ENCODE data around the gene UNC5A.

The UNC5A gene

GRCh38 chr5:176810081-176810597, at the start of gene UNC5A:
TSS of gene UNC5A (plus strand) at chr5:176810559. CDS start at chr5:176810751, 192 bp downstream.
- no peak for TF ChIP-seq CTCF (IDR thresholded peaks at IDR 0.05; ENCODE audit: low read depth, low read length, missing control alignments)
- H3K4me3 ChIP-seq (ENCODE audit: low read depth, low read length) = no peak within 1 kb of the TSS
- DNase-seq (ENCODE audit: low read depth) = no peak

GRCh38 chr5:176761755-176762154, 48.6 kb upstream of the UNC5A start:
- TF ChIP-seq CTCF (IDR thresholded peaks at IDR 0.05; ENCODE audit: low read depth, low read length, missing control alignments) = no peak
- no peak for DNase-seq (ENCODE audit: low read depth)

GRCh38 chr5:176762489-176762888, 47.9 kb upstream of the UNC5A start:
- no peak for DNase-seq (ENCODE audit: low read depth)
- TF ChIP-seq CTCF (IDR thresholded peaks at IDR 0.05; ENCODE audit: low read depth, low read length, missing control alignments) = no peak
- no peak overlapping the region for H3K4me3 ChIP-seq (ENCODE audit: low read depth, low read length)

More at GRCh38 chr5:176761755-176762154, 48.6 kb upstream of the UNC5A start:
- no peak overlapping the region for H3K4me3 ChIP-seq (ENCODE audit: low read depth, low read length)

GRCh38 chr5:176765687-176766086, 44.7 kb upstream of the UNC5A start:
- TF ChIP-seq CTCF (IDR thresholded peaks at IDR 0.05; ENCODE audit: low read depth, low read length, missing control alignments) = no peak
- H3K4me3 ChIP-seq (ENCODE audit: low read depth, low read length) = no peak overlapping the region
- no peak for DNase-seq (ENCODE audit: low read depth)

GRCh38 chr5:176768174-176768970, 42.0 kb upstream of the UNC5A start:
- H3K4me3 ChIP-seq (ENCODE audit: low read depth, low read length) = no peak overlapping the region
- TF ChIP-seq CTCF (IDR thresholded peaks at IDR 0.05; ENCODE audit: low read depth, low read length, missing control alignments) = no peak
- no peak for DNase-seq (ENCODE audit: low read depth)

GRCh38 chr5:176769911-176770310, 40.4 kb upstream of the UNC5A start:
- no peak overlapping the region for H3K4me3 ChIP-seq (ENCODE audit: low read depth, low read length)
- no peak for DNase-seq (ENCODE audit: low read depth)
- no peak for TF ChIP-seq CTCF (IDR thresholded peaks at IDR 0.05; ENCODE audit: low read depth, low read length, missing control alignments)

GRCh38 chr5:176770431-176770830, 39.9 kb upstream of the UNC5A start:
- no peak for DNase-seq (ENCODE audit: low read depth)
- H3K4me3 ChIP-seq (ENCODE audit: low read depth, low read length) = no peak overlapping the region
- TF ChIP-seq CTCF (IDR thresholded peaks at IDR 0.05; ENCODE audit: low read depth, low read length, missing control alignments) = no peak
